ENCODE data around the gene NMS. TPM values are rescaled to one million over a fixed set of nuclear protein-coding genes. Genes with fewer than 3 reads are reported as not detected.

NMS gene, protein sequence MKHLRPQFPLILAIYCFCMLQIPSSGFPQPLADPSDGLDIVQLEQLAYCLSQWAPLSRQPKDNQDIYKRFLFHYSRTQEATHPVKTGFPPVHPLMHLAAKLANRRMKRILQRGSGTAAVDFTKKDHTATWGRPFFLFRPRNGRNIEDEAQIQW
- total RNA-seq: not detected

DNA sequence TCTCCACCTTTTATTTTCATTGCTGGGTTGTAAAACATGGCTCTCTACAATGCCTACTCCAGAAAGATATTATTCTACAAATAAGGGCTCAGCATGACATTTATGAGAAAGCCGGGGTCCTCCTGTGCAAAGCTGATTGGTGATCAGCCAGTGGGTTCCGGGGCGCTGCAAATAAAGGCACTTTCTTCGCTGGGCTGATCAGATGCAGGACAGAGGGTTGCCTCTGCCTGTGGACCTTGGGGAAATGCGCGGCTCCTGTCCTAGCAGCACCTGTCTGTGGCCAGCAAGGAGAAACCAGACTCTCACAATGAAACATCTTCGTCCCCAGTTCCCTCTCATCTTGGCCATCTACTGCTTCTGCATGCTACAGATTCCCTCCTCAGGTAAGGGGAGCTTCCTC lies at the start of gene NMS:
TSS of gene NMS (plus strand) at position 301 of the 400 bp plus-strand sequence. CDS start at position 308, 7 bp downstream.
- no peaks in the 10 kb centered on the region for H3K27me3 ChIP-seq

DNA sequence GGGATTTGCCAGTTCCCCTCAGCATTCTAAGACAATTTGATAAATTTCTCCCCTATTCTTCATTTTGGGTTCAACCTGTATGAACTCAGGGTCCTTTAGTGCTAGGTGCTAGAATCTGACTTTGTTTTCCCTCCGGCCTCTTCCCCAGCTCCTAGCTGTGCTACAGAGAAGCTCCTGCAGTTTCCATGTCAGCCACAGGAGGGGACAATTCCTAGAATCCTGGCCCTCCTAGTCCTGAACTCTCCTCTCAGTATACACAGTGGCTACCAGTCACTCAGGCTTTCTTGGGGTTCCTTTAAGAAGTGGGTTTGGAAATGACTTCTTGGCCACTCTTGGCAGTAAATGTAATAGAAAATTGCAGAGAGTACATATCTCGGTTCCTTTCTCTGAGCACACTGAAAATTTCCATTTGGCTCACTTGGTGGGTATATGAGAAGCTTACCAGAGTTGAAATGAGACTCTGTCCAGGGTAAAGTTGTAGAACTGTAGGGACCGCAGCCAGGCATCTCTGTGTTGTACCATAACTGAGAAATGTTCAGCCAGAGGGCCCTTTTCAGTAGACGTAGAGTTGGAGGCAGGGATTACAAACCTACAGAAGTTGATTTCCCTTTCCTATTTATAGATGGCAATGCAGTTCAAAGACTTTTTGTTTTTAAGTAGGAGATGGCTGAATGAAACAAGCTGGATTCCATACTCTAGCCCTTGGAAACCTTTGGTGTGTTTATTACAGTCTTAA lies 47.8 kb upstream of the NMS start:
- H3K4me3 ChIP-seq: no peak overlapping the region
- no peak for TF ChIP-seq POLR2A (IDR thresholded peaks at IDR 0.05)
- TF ChIP-seq POLR2AphosphoS5 (IDR thresholded peaks at IDR 0.05): no peak
- TF ChIP-seq, protein P1, sequence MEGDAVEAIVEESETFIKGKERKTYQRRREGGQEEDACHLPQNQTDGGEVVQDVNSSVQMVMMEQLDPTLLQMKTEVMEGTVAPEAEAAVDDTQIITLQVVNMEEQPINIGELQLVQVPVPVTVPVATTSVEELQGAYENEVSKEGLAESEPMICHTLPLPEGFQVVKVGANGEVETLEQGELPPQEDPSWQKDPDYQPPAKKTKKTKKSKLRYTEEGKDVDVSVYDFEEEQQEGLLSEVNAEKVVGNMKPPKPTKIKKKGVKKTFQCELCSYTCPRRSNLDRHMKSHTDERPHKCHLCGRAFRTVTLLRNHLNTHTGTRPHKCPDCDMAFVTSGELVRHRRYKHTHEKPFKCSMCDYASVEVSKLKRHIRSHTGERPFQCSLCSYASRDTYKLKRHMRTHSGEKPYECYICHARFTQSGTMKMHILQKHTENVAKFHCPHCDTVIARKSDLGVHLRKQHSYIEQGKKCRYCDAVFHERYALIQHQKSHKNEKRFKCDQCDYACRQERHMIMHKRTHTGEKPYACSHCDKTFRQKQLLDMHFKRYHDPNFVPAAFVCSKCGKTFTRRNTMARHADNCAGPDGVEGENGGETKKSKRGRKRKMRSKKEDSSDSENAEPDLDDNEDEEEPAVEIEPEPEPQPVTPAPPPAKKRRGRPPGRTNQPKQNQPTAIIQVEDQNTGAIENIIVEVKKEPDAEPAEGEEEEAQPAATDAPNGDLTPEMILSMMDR (IDR thresholded peaks at IDR 0.05): no peak
- H3K36me3 ChIP-seq: no peaks in the 10 kb centered on the region
- no peaks in the 10 kb centered on the region for H3K4me1 ChIP-seq
- no peaks in the 10 kb centered on the region for H3K27me3 ChIP-seq
- DNase-seq (ENCODE audit: low spot score in 2 of 2): no peak
- H3K9me3 ChIP-seq: no peaks in the 10 kb centered on the region
- intact Hi-C loops (cut with DNase I; ENCODE audit: low total_unique reads): no loop called here
- no peak overlapping the region for H3K27ac ChIP-seq

More for the DNA sequence above, at the start of gene NMS:
- H3K27ac ChIP-seq: no peak within 1 kb of the TSS
- intact Hi-C loops (cut with DNase I; ENCODE audit: low total_unique reads): no loop called here
- no peak for DNase-seq (ENCODE audit: low spot score in 2 of 2)
- TF ChIP-seq POLR2A (IDR thresholded peaks at IDR 0.05) (no peak), POLR2AphosphoS5 (IDR thresholded peaks at IDR 0.05) (no peak)
- TF ChIP-seq, protein P1 (IDR thresholded peaks at IDR 0.05): no peak
- no peaks in the 10 kb centered on the region for H3K36me3 ChIP-seq
- no peak within 1 kb of the TSS for H3K4me3 ChIP-seq
- H3K9me3 ChIP-seq: no peaks in the 10 kb centered on the region
- no peaks in the 10 kb centered on the region for H3K4me1 ChIP-seq

DNA sequence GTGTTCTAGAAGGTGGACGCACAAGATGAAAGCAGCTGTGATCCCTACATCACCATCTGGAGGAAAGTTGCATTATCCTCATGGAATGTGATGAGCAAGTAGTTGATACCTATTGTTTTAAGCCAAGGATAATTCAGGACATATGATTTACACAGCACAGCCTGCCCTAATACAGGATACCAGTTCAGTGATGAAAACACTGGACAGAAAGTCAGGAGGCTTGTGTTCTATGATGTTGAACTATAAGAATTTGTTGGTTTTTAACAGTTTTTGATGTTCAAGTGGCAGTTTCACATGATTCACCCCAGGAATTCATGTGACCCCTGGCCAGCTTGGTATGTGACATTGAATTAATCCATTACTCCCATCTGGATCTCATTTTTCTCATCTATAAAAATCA lies 46.7 kb upstream of the NMS start:
- H3K4me3 ChIP-seq: no peak overlapping the region
- H3K9me3 ChIP-seq: no peaks in the 10 kb centered on the region
- no peaks in the 10 kb centered on the region for H3K36me3 ChIP-seq
- intact Hi-C loops (cut with DNase I; ENCODE audit: low total_unique reads): no loop called here
- no peak overlapping the region for H3K27ac ChIP-seq
- H3K27me3 ChIP-seq: no peaks in the 10 kb centered on the region
- TF ChIP-seq POLR2AphosphoS5 (IDR thresholded peaks at IDR 0.05) (no peak), POLR2A (IDR thresholded peaks at IDR 0.05) (no peak)
- TF ChIP-seq, protein P1 (IDR thresholded peaks at IDR 0.05): no peak
- H3K4me1 ChIP-seq: no peaks in the 10 kb centered on the region
- no peak for DNase-seq (ENCODE audit: low spot score in 2 of 2)

DNA sequence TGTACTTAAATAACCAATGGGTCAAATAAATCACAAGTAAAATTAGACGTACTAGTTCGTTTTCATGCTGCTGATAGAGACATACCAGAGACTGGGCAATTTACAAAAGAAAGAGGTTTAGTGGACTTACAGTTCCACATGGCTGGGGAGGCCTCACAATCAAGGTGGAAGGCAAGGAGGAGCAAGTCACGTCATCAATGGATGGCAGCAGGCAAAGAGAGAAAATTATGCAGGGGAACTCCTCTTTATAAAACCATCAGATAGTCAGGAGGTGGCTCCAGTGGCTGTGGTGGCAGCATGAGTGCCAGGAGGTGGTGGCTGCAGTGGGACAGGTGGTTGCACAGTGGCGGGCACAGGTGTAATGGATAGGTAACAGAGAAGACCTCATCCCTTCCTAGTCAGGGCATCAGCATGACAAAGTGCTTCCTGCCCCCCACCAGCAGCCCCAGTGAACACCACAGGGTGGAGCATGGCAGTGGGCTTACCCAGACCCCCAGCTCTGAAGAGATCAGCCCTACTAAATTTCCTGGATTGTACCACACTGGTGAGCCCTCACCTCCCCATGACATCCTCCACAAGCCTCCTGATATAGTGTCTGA lies 45.9 kb upstream of the NMS start:
- intact Hi-C loops (cut with DNase I; ENCODE audit: low total_unique reads): no loop called here
- DNase-seq (ENCODE audit: low spot score in 2 of 2): no peak
- H3K4me3 ChIP-seq: no peak overlapping the region

More for the DNA sequence above, 45.9 kb upstream of the NMS start:
- no peaks in the 10 kb centered on the region for H3K9me3 ChIP-seq
- H3K27me3 ChIP-seq: no peaks in the 10 kb centered on the region
- H3K27ac ChIP-seq: no peak overlapping the region
- no peaks in the 10 kb centered on the region for H3K36me3 ChIP-seq
- TF ChIP-seq POLR2AphosphoS5 (IDR thresholded peaks at IDR 0.05): no peak
- TF ChIP-seq POLR2A (IDR thresholded peaks at IDR 0.05): no peak
- TF ChIP-seq, protein P1 (IDR thresholded peaks at IDR 0.05): no peak
- H3K4me1 ChIP-seq: no peaks in the 10 kb centered on the region

All from breast epithelium (tissue), 4 donors.